ENCODE measurements around the gene HMCN1.

GRCh38 chr1:185808631-185809030 is 74.4 kb downstream of the HMCN1 start:
- TF ChIP-seq CTCF (IDR thresholded peaks at IDR 0.05; ENCODE audit: low read length) (no peak), EZH2phosphoT487 (IDR thresholded peaks at IDR 0.05; ENCODE audit: low read length) (no peak), EZH2 (optimal IDR thresholded peaks at IDR 0.05; ENCODE audit: low read depth, low read length) (no peak)
